Vagina (tissue), 2 donors: Measurements from ENCODE around the gene TMTC3.

Experiments
- POLR2A ChIP-seq, 2 donors: fragments of 450-650 bp; IDR thresholded peaks; one replicate each; pipeline ENCODE4 v1.6.1; 2017; ENCODE audit warnings: antibody characterized with exemption in 2 of 2, mild to moderate bottlenecking in 2 of 2, moderate library complexity in 2 of 2
- TF ChIP-seq, protein P1 (sequence below), 3 experiments: fragments of 450-650 bp in 2 of 3; fragments of 200-600 bp in 1 of 3; sonication (generic) in 1 of 3; IDR thresholded peaks; one replicate each; pipeline ENCODE4 v1.5.1; 2017 to 2019; ENCODE audit warnings: antibody characterized with exemption in 3 of 3, mild to moderate bottlenecking in 2 of 3, moderate library complexity in 2 of 3

DNA sequence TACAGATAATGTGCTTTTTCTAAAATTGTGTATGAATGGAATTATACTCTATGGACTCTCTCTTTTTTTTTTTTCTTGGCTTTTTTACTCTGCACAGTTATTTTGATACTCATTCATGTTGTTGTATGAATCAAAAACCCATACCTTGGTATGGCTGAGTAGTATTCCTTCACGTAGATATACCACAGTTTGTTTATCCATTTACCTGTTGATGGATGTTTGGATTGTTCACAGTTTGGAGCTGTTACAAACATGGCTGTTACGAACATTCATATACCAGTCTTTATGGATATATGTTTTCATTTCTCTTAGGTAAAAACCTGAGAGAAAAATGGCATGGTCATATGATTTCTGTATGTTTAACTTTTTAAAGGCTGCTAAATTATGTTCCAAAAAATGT, 43.2 kb downstream of the TMTC3 start:
- TF ChIP-seq, protein P1, sequence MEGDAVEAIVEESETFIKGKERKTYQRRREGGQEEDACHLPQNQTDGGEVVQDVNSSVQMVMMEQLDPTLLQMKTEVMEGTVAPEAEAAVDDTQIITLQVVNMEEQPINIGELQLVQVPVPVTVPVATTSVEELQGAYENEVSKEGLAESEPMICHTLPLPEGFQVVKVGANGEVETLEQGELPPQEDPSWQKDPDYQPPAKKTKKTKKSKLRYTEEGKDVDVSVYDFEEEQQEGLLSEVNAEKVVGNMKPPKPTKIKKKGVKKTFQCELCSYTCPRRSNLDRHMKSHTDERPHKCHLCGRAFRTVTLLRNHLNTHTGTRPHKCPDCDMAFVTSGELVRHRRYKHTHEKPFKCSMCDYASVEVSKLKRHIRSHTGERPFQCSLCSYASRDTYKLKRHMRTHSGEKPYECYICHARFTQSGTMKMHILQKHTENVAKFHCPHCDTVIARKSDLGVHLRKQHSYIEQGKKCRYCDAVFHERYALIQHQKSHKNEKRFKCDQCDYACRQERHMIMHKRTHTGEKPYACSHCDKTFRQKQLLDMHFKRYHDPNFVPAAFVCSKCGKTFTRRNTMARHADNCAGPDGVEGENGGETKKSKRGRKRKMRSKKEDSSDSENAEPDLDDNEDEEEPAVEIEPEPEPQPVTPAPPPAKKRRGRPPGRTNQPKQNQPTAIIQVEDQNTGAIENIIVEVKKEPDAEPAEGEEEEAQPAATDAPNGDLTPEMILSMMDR (IDR thresholded peaks at IDR 0.05) = no peak
- TF ChIP-seq POLR2A (IDR thresholded peaks at IDR 0.05) = no peak
